Measurements from ENCODE around the gene CLPTM1. TPM values are rescaled to one million over a fixed set of nuclear protein-coding genes. Genes with fewer than 3 reads are reported as not detected.
"Not testable (repeated sequence)": the region's sequence is repeated elsewhere in the genome, so short reads cannot be mapped to it uniquely, and the experiment has no call there.

The CLPTM1 gene
- total RNA-seq, 2 donors from 2014 or later: 76.7 to 78.4 TPM

- Mint-ChIP-seq H3K27ac (no peak overlapping the region), H3K4me3 (no peak overlapping the region), H3K4me1 (peaks cover 5% of the 10 kb centered on the region), H3K36me3 (ENCODE audit: low read depth) (no peaks in the 10 kb centered on the region), H3K27me3 (no peaks in the 10 kb centered on the region)
- ATAC-seq (no peak), DNase-seq (no peak)
- H3K9me3 ChIP-seq (ENCODE audit: control insufficient read depth, low read length, poor library complexity, severe bottlenecking): no peaks in the 10 kb centered on the region
These were observed 38.3 kb downstream of the CLPTM1 start for GRCh38 chr19:44993526-44993925.

GRCh38 chr19:44993926-44994537 lies 38.9 kb downstream of the CLPTM1 start:
- no peak for DNase-seq
- no peaks in the 10 kb centered on the region for H3K9me3 ChIP-seq (ENCODE audit: control insufficient read depth, low read length, poor library complexity, severe bottlenecking)
- Mint-ChIP-seq H3K27me3 (no peaks in the 10 kb centered on the region), H3K27ac (peak overlapping the region; percentile 79), H3K4me3 (no peak overlapping the region), H3K4me1 (peaks cover 4% of the 10 kb centered on the region), H3K36me3 (ENCODE audit: low read depth) (no peaks in the 10 kb centered on the region)
- ATAC-seq: no peak

DNA sequence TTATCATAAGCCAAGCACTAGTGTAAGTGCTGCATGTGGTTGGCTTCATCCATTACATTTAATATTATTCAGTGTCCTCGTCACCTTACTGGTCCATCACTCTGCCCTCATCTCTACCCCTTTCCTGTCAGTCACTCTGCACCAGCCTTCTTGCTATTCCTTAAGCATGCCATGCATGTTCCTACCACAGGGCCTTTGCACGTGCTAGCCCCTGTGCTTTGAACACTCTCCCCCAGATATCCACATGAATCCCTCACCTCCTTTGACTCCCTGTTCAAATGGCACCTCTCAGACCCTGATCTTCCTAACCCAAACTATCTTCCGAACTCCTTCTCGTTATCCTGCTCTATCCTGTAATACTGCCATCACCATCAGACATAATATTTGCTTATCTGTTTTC lies 42.8 kb downstream of the CLPTM1 start:
- no peaks in the 10 kb centered on the region for H3K27me3 Mint-ChIP-seq
- ATAC-seq: no peak
- H3K4me3 Mint-ChIP-seq: no peak overlapping the region
- H3K27ac Mint-ChIP-seq: no peak overlapping the region
- H3K4me1 Mint-ChIP-seq: peaks cover 19% of the 10 kb centered on the region
- no peaks in the 10 kb centered on the region for H3K9me3 ChIP-seq (ENCODE audit: control insufficient read depth, low read length, poor library complexity, severe bottlenecking)
- DNase-seq: no peak
- H3K36me3 Mint-ChIP-seq (ENCODE audit: low read depth): no peaks in the 10 kb centered on the region

GRCh38 chr19:44999131-44999925 lies 44.1 kb downstream of the CLPTM1 start:
- not testable (repeated sequence) for H3K36me3 Mint-ChIP-seq (ENCODE audit: low read depth); H3K27me3 Mint-ChIP-seq; DNase-seq; H3K9me3 ChIP-seq (ENCODE audit: control insufficient read depth, low read length, poor library complexity, severe bottlenecking); H3K4me3 Mint-ChIP-seq; ATAC-seq
- Mint-ChIP-seq H3K4me1 (peaks cover 19% of the 10 kb centered on the region), H3K27ac (peak overlapping the region; percentile 97)

GRCh38 chr19:45000665-45001064 lies 45.5 kb downstream of the CLPTM1 start:
- H3K27me3 Mint-ChIP-seq; DNase-seq; ATAC-seq; H3K9me3 ChIP-seq (ENCODE audit: control insufficient read depth, low read length, poor library complexity, severe bottlenecking); H3K36me3 Mint-ChIP-seq (ENCODE audit: low read depth): not testable (repeated sequence)
- Mint-ChIP-seq H3K4me1 (peaks cover 16% of the 10 kb centered on the region), H3K27ac (peak overlapping the region; percentile 97), H3K4me3 (peak overlapping the region; percentile 36)

DNA sequence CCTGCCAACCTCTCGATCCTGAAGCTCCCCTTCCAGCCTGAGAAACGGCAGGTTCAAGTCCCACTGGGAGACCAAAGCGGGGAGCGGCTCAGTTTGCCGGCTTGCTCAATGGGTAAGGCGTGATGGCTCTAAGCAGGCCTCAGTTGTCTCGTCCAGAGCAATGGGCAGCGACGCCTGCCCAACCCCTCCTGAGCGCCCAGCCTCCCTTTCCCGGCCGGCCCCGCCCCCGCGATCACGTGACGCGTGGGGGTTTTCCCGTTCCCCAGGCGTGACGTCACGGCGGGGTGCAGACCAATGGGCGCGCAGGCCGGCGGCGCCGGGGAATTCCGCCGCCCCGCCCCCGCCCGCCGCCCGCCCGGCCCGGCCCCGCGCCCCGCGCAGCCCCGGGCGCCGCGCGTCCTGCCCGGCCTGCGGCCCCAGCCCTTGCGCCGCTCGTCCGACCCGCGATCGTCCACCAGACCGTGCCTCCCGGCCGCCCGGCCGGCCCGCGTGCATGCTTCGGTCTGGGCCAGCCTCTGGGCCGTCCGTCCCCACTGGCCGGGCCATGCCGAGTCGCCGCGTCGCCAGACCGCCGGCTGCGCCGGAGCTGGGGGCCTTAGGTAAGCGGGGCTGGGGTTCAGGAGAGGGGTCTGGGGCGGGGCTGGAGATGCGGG lies 46.0 kb downstream of the CLPTM1 start, which contains the start of gene RELB:
Gene RELB, plus strand, starts transcription at position 378 of the 653 bp plus-strand sequence. Its CDS starts 116 bp downstream, at position 494.
- DNase-seq (peak; percentile 95 to 99 (median 98)), ATAC-seq (peak; percentile 72)
- Mint-ChIP-seq H3K36me3 (ENCODE audit: low read depth) (no peaks in the 10 kb centered on the region), H3K4me3 (peak within 1 kb of the TSS; percentile 96), H3K27ac (peak within 1 kb of the TSS; percentile 97), H3K4me1 (peaks cover 18% of the 10 kb centered on the region), H3K27me3 (no peaks in the 10 kb centered on the region)
- H3K9me3 ChIP-seq (ENCODE audit: control insufficient read depth, low read length, poor library complexity, severe bottlenecking): no peaks in the 10 kb centered on the region

GRCh38 chr19:45003485-45003884 lies 48.3 kb downstream of the CLPTM1 start:
- ATAC-seq (no peak), DNase-seq (no peak)
- Mint-ChIP-seq H3K4me1 (peaks cover 20% of the 10 kb centered on the region), H3K27ac (no peak overlapping the region), H3K36me3 (ENCODE audit: low read depth) (no peaks in the 10 kb centered on the region), H3K27me3 (no peaks in the 10 kb centered on the region), H3K4me3 (peak overlapping the region; percentile 21)
- no peaks in the 10 kb centered on the region for H3K9me3 ChIP-seq (ENCODE audit: control insufficient read depth, low read length, poor library complexity, severe bottlenecking)

DNA sequence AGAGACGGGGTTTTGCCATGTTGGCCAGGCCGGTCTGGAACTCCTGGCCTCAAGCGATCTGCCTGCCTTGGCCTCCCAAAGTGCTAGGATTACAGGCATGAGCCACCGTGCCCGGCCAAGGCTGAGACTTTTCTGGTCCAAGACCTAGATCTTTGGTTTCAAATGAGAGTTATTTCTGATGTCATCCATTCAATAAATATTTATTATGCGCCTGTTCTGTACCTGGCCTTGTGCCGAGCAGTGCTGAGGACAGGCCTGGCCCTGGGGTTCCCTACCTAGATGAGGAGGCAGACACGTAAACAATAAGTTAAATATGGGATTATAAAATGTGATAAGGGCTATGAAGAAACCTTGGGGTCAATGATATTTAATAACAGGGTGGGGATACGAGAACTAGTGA lies 50.6 kb downstream of the CLPTM1 start:
- Mint-ChIP-seq H3K27ac (peak overlapping the region; percentile 61), H3K4me1 (peaks cover 25% of the 10 kb centered on the region), H3K27me3 (no peaks in the 10 kb centered on the region), H3K4me3 (no peak overlapping the region), H3K36me3 (ENCODE audit: low read depth) (no peaks in the 10 kb centered on the region)
- DNase-seq (no peak), ATAC-seq (no peak)
- H3K9me3 ChIP-seq (ENCODE audit: control insufficient read depth, low read length, poor library complexity, severe bottlenecking): no peaks in the 10 kb centered on the region

GRCh38 chr19:45008552-45008951 lies 53.4 kb downstream of the CLPTM1 start:
- Mint-ChIP-seq H3K27ac (peak overlapping the region; percentile 89), H3K27me3 (no peaks in the 10 kb centered on the region), H3K4me1 (peaks cover 10% of the 10 kb centered on the region), H3K4me3 (peak overlapping the region; percentile 63), H3K36me3 (ENCODE audit: low read depth) (no peaks in the 10 kb centered on the region)
- DNase-seq (no peak), ATAC-seq (peak; percentile 8)
- H3K9me3 ChIP-seq (ENCODE audit: control insufficient read depth, low read length, poor library complexity, severe bottlenecking): no peaks in the 10 kb centered on the region

- DNase-seq (no peak), ATAC-seq (no peak)
- H3K9me3 ChIP-seq (ENCODE audit: control insufficient read depth, low read length, poor library complexity, severe bottlenecking): no peaks in the 10 kb centered on the region
- no peaks in the 10 kb centered on the region for H3K36me3 Mint-ChIP-seq (ENCODE audit: low read depth)
- peak overlapping the region; percentile 66 for H3K4me3 Mint-ChIP-seq
- no peaks in the 10 kb centered on the region for H3K27me3 Mint-ChIP-seq
- H3K27ac Mint-ChIP-seq: peak overlapping the region; percentile 89
- peaks cover 10% of the 10 kb centered on the region for H3K4me1 Mint-ChIP-seq
These were observed 54.6 kb downstream of the CLPTM1 start for GRCh38 chr19:45009625-45010255.

DNA sequence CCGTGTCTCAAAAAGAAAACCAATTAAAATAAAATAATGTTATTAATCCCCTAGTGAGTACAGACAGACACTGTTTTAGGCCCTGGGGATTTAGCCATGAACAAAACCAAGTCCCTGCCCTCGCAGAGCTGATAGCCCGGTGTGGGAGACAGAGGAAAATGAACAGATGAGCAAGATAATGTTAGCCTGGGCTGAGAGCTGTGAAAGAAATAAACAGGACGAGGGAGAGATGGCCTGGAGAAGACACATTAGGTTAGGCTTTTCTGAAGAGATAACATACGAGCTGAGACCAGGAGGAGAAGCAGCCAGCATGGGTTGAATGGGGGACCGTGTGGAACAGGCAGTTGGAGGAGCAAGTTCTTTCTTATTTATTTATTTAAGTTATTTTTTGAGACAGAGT lies 55.1 kb downstream of the CLPTM1 start:
- no peaks in the 10 kb centered on the region for H3K9me3 ChIP-seq (ENCODE audit: control insufficient read depth, low read length, poor library complexity, severe bottlenecking)
- DNase-seq (no peak), ATAC-seq (no peak)
- Mint-ChIP-seq H3K4me1 (peaks cover 10% of the 10 kb centered on the region), H3K4me3 (peak overlapping the region; percentile 56), H3K36me3 (ENCODE audit: low read depth) (no peaks in the 10 kb centered on the region), H3K27ac (peak overlapping the region; percentile 89), H3K27me3 (no peaks in the 10 kb centered on the region)

GRCh38 chr19:45011959-45012358 lies 56.8 kb downstream of the CLPTM1 start:
- Mint-ChIP-seq H3K27me3 (no peaks in the 10 kb centered on the region), H3K4me1 (peaks cover 13% of the 10 kb centered on the region), H3K27ac (peak overlapping the region; percentile 6), H3K4me3 (no peak overlapping the region), H3K36me3 (ENCODE audit: low read depth) (no peaks in the 10 kb centered on the region)
- ATAC-seq (no peak), DNase-seq (no peak)
- H3K9me3 ChIP-seq (ENCODE audit: control insufficient read depth, low read length, poor library complexity, severe bottlenecking): no peaks in the 10 kb centered on the region

Data from T-helper 17 cell (primary cell).